Activated naive CD4-positive, alpha-beta T cell treated with Interleukin-2 at 50 U/mL for 16 hours (primary cell): ENCODE data around the gene SLX9.
"Not testable (repeated sequence)": the region's sequence is repeated elsewhere in the genome, so short reads cannot be mapped to it uniquely, and the experiment has no call there.

ENCODE experiments used
- DNase-seq: peaks from one replicate; pipeline ENCODE4 v3.0.0-alpha.2; 2020

SLX9 gene

GRCh38 chr21:44965251-44966022 is 25.6 kb downstream of the SLX9 start:
- peak; percentile 52 for DNase-seq

GRCh38 chr21:44966135-44967081 is 26.6 kb downstream of the SLX9 start:
- no peak for DNase-seq

GRCh38 chr21:44967082-44968047 is 27.5 kb downstream of the SLX9 start:
- no peak for DNase-seq

- no peak for DNase-seq
Observed at GRCh38 chr21:44969066-44969670, 29.3 kb downstream of the SLX9 start.

GRCh38 chr21:44969931-44970755 is 30.3 kb downstream of the SLX9 start:
- DNase-seq = no peak

GRCh38 chr21:44970766-44971671 is 31.2 kb downstream of the SLX9 start:
- DNase-seq = no peak

- no peak for DNase-seq
Observed at GRCh38 chr21:44971672-44971995, 31.8 kb downstream of the SLX9 start.

- DNase-seq = no peak
Observed at GRCh38 chr21:44972301-44972814, 32.5 kb downstream of the SLX9 start.

GRCh38 chr21:44972821-44973220 is 33.0 kb downstream of the SLX9 start:
- DNase-seq = no peak

GRCh38 chr21:44973598-44973997 is 33.8 kb downstream of the SLX9 start:
- DNase-seq = no peak

GRCh38 chr21:44974676-44975075 is 34.8 kb downstream of the SLX9 start:
- no peak for DNase-seq

- DNase-seq = no peak
Observed at GRCh38 chr21:44975720-44976555, 36.1 kb downstream of the SLX9 start.

GRCh38 chr21:44976556-44977393 is 36.9 kb downstream of the SLX9 start:
- not testable (repeated sequence) for DNase-seq

GRCh38 chr21:44977616-44978340 is 37.9 kb downstream of the SLX9 start:
- DNase-seq = no peak

GRCh38 chr21:44979687-44980561 is 40.1 kb downstream of the SLX9 start:
- DNase-seq = no peak
